Liver (tissue), 9 donors: ENCODE measurements around the gene FAM210A. TPM values are rescaled to one million over a fixed set of nuclear protein-coding genes. Genes with fewer than 3 reads are reported as not detected.

ENCODE experiments used
- DNase-seq: peaks from one replicate; pipeline ENCODE4 v3.0.0-alpha.2; 2017; ENCODE audit warnings: low spot score
- H3K27ac ChIP-seq, 2 donors: one replicate each; pipeline ENCODE4 v1.7.0; 2013; ENCODE audit warnings: inconsistent platforms in 2 of 2, low read length in 2 of 2, control low read depth in 1 of 2, low read depth in 1 of 2, mild to moderate bottlenecking in 1 of 2
- H3K27me3 ChIP-seq, 4 donors: one replicate each; pipeline versions ENCODE4 v1.6.1 to v1.7.0; 2013; ENCODE audit warnings: low read length in 3 of 4, inconsistent platforms in 1 of 4, mild to moderate bottlenecking in 1 of 4, moderate library complexity in 1 of 4; ENCODE audit not compliant: control insufficient read depth in 4 of 4, insufficient read depth in 4 of 4
- H3K36me3 ChIP-seq, 4 donors: one replicate each; pipeline versions ENCODE4 v1.6.1 to v1.7.0; 2013; ENCODE audit warnings: low read length in 3 of 4, mild to moderate bottlenecking in 3 of 4, low read depth in 1 of 4, moderate library complexity in 1 of 4; ENCODE audit not compliant: control insufficient read depth in 4 of 4, insufficient read depth in 3 of 4
- H3K4me1 ChIP-seq, 4 donors: one replicate each; pipeline versions ENCODE4 v1.6.1 to v1.7.0; 2013; ENCODE audit warnings: low read length in 3 of 4, mild to moderate bottlenecking in 3 of 4, moderate library complexity in 1 of 4; ENCODE audit not compliant: control insufficient read depth in 4 of 4, insufficient read depth in 4 of 4
- H3K4me3 ChIP-seq, 3 donors: one replicate each; pipeline versions ENCODE4 v1.6.1 to v1.7.0; 2013; ENCODE audit warnings: low read length in 3 of 3, control low read depth in 1 of 3, low read depth in 1 of 3, mild to moderate bottlenecking in 1 of 3
- H3K9ac ChIP-seq, 2 donors: one replicate each; pipeline ENCODE4 v1.7.0; 2013; ENCODE audit warnings: low read length in 2 of 2, mild to moderate bottlenecking in 2 of 2, moderate library complexity in 2 of 2, control low read depth in 1 of 2, low read depth in 1 of 2
- H3K9me3 ChIP-seq, 4 donors: one replicate each; pipeline versions ENCODE4 v1.6.1 to v1.7.0; 2013; ENCODE audit warnings: low read length in 3 of 4; ENCODE audit not compliant: control insufficient read depth in 4 of 4
- ATF3 ChIP-seq: IDR thresholded peaks from 2 replicates; pipeline ENCODE4 v1.6.1; 2016; ENCODE audit warnings: antibody characterized with exemption
- CTCF ChIP-seq: fragments of 150-350 bp; IDR thresholded peaks from 2 replicates; pipeline ENCODE4 v1.5.1; 2017; ENCODE audit warnings: improper control_type of control experiment, low read depth, low read length; ENCODE audit not compliant: missing input control
- EGR1 ChIP-seq, 2 donors: IDR thresholded peaks; 2 replicates each; pipeline ENCODE4 v1.6.1; 2016 to 2018; ENCODE audit warnings: antibody characterized with exemption in 2 of 2, low read depth in 2 of 2
- FOXA1 ChIP-seq: IDR thresholded peaks from 2 replicates; pipeline ENCODE4 v1.6.1; 2016; ENCODE audit warnings: antibody characterized with exemption
- FOXA2 ChIP-seq: IDR thresholded peaks from 2 replicates; pipeline ENCODE4 v1.6.1; 2016; ENCODE audit warnings: antibody characterized with exemption
- GABPA ChIP-seq, 2 donors: IDR thresholded peaks in 1 of 2; conservative IDR thresholded peaks in 1 of 2; 2 replicates each; pipeline ENCODE4 v1.6.1; 2016; ENCODE audit warnings: antibody characterized with exemption in 2 of 2, mild to moderate bottlenecking in 1 of 2, moderate library complexity in 1 of 2
- HNF4A ChIP-seq, 2 donors: conservative IDR thresholded peaks; 2 replicates each; pipeline ENCODE4 v1.6.1; 2016; ENCODE audit warnings: antibody characterized with exemption in 2 of 2, mild to moderate bottlenecking in 2 of 2
- HNF4G ChIP-seq: IDR thresholded peaks from 2 replicates; pipeline ENCODE4 v1.6.1; 2016; ENCODE audit warnings: antibody characterized with exemption
- JUND ChIP-seq, 2 donors: IDR thresholded peaks; 2 replicates each; pipeline ENCODE4 v1.6.1; 2016; ENCODE audit warnings: antibody characterized with exemption in 2 of 2
- MAX ChIP-seq: IDR thresholded peaks from 2 replicates; pipeline ENCODE4 v1.6.1; 2016; ENCODE audit warnings: antibody characterized with exemption
- NR2F2 ChIP-seq: IDR thresholded peaks from 2 replicates; pipeline ENCODE4 v1.6.1; 2016; ENCODE audit warnings: antibody characterized with exemption
- RAD21 ChIP-seq, 2 donors: IDR thresholded peaks; 2 replicates each; pipeline ENCODE4 v1.6.1; 2016; ENCODE audit warnings: antibody characterized with exemption in 2 of 2, mild to moderate bottlenecking in 2 of 2
- REST ChIP-seq: IDR thresholded peaks from 2 replicates; pipeline ENCODE4 v1.6.1; 2016; ENCODE audit warnings: antibody characterized with exemption, mild to moderate bottlenecking
- RXRA ChIP-seq, 2 donors: IDR thresholded peaks; 2 replicates each; pipeline ENCODE4 v1.6.1; 2017 to 2018; ENCODE audit warnings: antibody characterized with exemption in 2 of 2, mild to moderate bottlenecking in 1 of 2
- SP1 ChIP-seq: IDR thresholded peaks from 2 replicates; pipeline ENCODE4 v1.6.1; 2018; ENCODE audit warnings: antibody characterized with exemption, mild to moderate bottlenecking
- TAF1 ChIP-seq: conservative IDR thresholded peaks from 2 replicates; pipeline ENCODE4 v1.6.1; 2016; ENCODE audit warnings: antibody characterized with exemption, mild to moderate bottlenecking
- YY1 ChIP-seq: IDR thresholded peaks from 2 replicates; pipeline ENCODE4 v1.6.1; 2016; ENCODE audit warnings: antibody characterized with exemption, mild to moderate bottlenecking
- ZBTB33 ChIP-seq: IDR thresholded peaks from 2 replicates; pipeline ENCODE4 v1.6.1; 2016; ENCODE audit warnings: antibody characterized with exemption
- WGBS: extraction: QIAGEN DNeasy Blood & Tissue Kit; methylation state at CpG from one replicate; pipeline ENCODE4 v1.1.7; 2013; 5-methylcytosine and 5-hydroxymethylcytosine counted together
- polyA plus RNA-seq, 2 donors: library from polyadenylated mRNA; stranded (reverse) in 1 of 2; unstranded in 1 of 2; fragments of 200-250 nt in 1 of 2; fragments of >200 nt in 1 of 2; fragmentation: Nextera tagmentation in 1 of 2; extraction: Ambion mirVana in 1 of 2; gene quantifications; one replicate each; pipeline versions ENCODE4 v1.2.1 to v1.2.3, GENCODE V29; 2013 to 2015
- total RNA-seq, 2 donors: library from RNA; depleted of rRNA; stranded (reverse); fragments of >200 nt; gene quantifications; one replicate each; pipeline ENCODE4 v1.2.3, GENCODE V29; 2014
- donor health status: healthy.
- donor health status: healthy.
- donor health status: healthy.
- donor health status: healthy.
- donor health status: healthy.

Gene FAM210A
- total and polyA plus RNA-seq, 4 donors: 10.5 to 18.3 (median 12.5) TPM

GRCh38 chr18:13660510-13660909, 65.8 kb downstream of the FAM210A start:
- whole genome bisulfite sequencing: 82% methylated on average over 5 of the region's 5 CpGs
- TF ChIP-seq GABPA (IDR thresholded peaks at IDR 0.05 in 1 of 2, conservative IDR thresholded peaks at IDR 0.05 in 1 of 2) (no peak), YY1 (no peak), NR2F2 (no peak), FOXA2 (no peak), HNF4G (no peak), MAX (no peak), HNF4A (conservative IDR thresholded peaks at IDR 0.05) (no peak), RAD21 (IDR thresholded peaks at IDR 0.05) (no peak), ATF3 (no peak), REST (no peak), FOXA1 (no peak), SP1 (no peak), CTCF (no peak), JUND (IDR thresholded peaks at IDR 0.05) (no peak), RXRA (IDR thresholded peaks at IDR 0.05) (no peak), EGR1 (IDR thresholded peaks at IDR 0.05; ENCODE audit: low read depth in 2 of 2) (no peak), ZBTB33 (no peak), TAF1 (no peak)

More at GRCh38 chr18:13660510-13660909, 65.8 kb downstream of the FAM210A start:
- Histone ChIP-seq H3K4me1 (no peaks in the 10 kb centered on the region), H3K27me3 (no peaks in the 10 kb centered on the region), H3K9me3 (no peaks in the 10 kb centered on the region), H3K4me3 (no peak overlapping the region), H3K27ac (no peak overlapping the region), H3K9ac (no peak overlapping the region), H3K36me3 (peaks cover 0 to 5% (median under 1%) of the 10 kb centered on the region in 4 donors)
- no peak for DNase-seq
